H1 (cell line): ENCODE results near the gene KDM8. TPM values are rescaled to one million over a fixed set of nuclear protein-coding genes. Genes with fewer than 3 reads are reported as not detected.

Experiments
- BRCA1 ChIP-seq: IDR thresholded peaks from 2 replicates; pipeline ENCODE4 v1.6.1; 2012; ENCODE audit warnings: low read depth, low read length, improper control_type of control experiment
- CHD2 ChIP-seq: IDR thresholded peaks from 2 replicates; pipeline ENCODE4 v1.6.1; 2012; ENCODE audit warnings: low read length, improper control_type of control experiment
- CHD7 ChIP-seq: fragments of 300-600 bp; sonication (generic); IDR thresholded peaks from 2 replicates; pipeline ENCODE4 v1.7.1; 2012; ENCODE audit warnings: low read length, moderate library complexity, mild to moderate bottlenecking, inconsistent platforms; ENCODE audit not compliant: insufficient replicate concordance
- CREB1 ChIP-seq: IDR thresholded peaks from 2 replicates; pipeline ENCODE4 v1.6.1; 2012; ENCODE audit warnings: inconsistent platforms
- CTBP2 ChIP-seq: IDR thresholded peaks from 2 replicates; pipeline ENCODE4 v1.7.0; 2011; ENCODE audit warnings: borderline replicate concordance, mild to moderate bottlenecking, moderate library complexity, mixed read lengths, low read length; ENCODE audit not compliant: insufficient read depth, insufficient read length
- GABPA ChIP-seq: IDR thresholded peaks from 2 replicates; pipeline ENCODE4 v1.6.1; 2011; ENCODE audit warnings: mild to moderate bottlenecking, low read length, moderate library complexity, borderline replicate concordance; ENCODE audit not compliant: insufficient read depth
- GTF2F1 ChIP-seq: IDR thresholded peaks from 2 replicates; pipeline ENCODE4 v1.6.1; 2012; ENCODE audit warnings: low read depth, low read length, improper control_type of control experiment, borderline replicate concordance
- HDAC2 ChIP-seq, 2 experiments: fragments of 300-600 bp in 1 of 2; sonication (generic) in 1 of 2; IDR thresholded peaks; 2 replicates each; pipeline ENCODE4 v1.6.1; 2011 to 2012; ENCODE audit warnings: low read depth in 2 of 2, low read length in 2 of 2, mild to moderate bottlenecking in 2 of 2, moderate library complexity in 2 of 2, borderline replicate concordance in 1 of 2, inconsistent platforms in 1 of 2
- POU5F1 ChIP-seq: IDR thresholded peaks from 2 replicates; pipeline ENCODE4 v1.6.1; 2011; ENCODE audit warnings: low read depth, mild to moderate bottlenecking, low read length, moderate library complexity
- SAP30 ChIP-seq: fragments of 300-600 bp; sonication (generic); IDR thresholded peaks from 2 replicates; pipeline ENCODE4 v1.7.1; 2012; ENCODE audit warnings: low read length, moderate library complexity, mild to moderate bottlenecking, inconsistent platforms; ENCODE audit not compliant: insufficient read depth, insufficient replicate concordance
- SIRT6 ChIP-seq: IDR thresholded peaks from one replicate; pipeline ENCODE4 v1.7.1; 2012; ENCODE audit warnings: low read length, inconsistent platforms
- SIX5 ChIP-seq: IDR thresholded peaks from 2 replicates; pipeline ENCODE4 v1.6.1; 2011; ENCODE audit warnings: mild to moderate bottlenecking, low read depth, low read length
- TAF1 ChIP-seq: IDR thresholded peaks from 2 replicates; pipeline ENCODE4 v1.6.1; 2011; ENCODE audit warnings: mild to moderate bottlenecking, low read depth, low read length
- polyA plus RNA-seq, 7 experiments: library from polyadenylated mRNA; depleted of rRNA in 3 of 7; stranded (reverse) in 5 of 7; unstranded in 2 of 7; fragments of >200 nt in 5 of 7; fragments of 200-250 nt in 2 of 7; gene quantifications; 1 replicate in 5 of 7; 2 replicates in 1 of 7; 4 replicates in 1 of 7; pipeline versions ENCODE4 v1.2.1 to v1.2.3, GENCODE V29; 2011 to 2013; ENCODE audit warnings: missing spikeins in 2 of 7, mixed read lengths in 2 of 7
- total RNA-seq: library from RNA; stranded (reverse); fragmentation: NEBNext Ultra II Directional; extraction: Animal tissue kit (Norgen Biotek cat#: 25700); gene quantifications from 2 replicates; pipeline ENCODE4 v1.2.1, GENCODE V29; 2021

Gene KDM8
- total and polyA plus RNA-seq, 2 of the 8 experiments (the other 6 are each of a cell fraction or from before 2014, with no cell fraction given) = 10.3 to 12.8 TPM

DNA sequence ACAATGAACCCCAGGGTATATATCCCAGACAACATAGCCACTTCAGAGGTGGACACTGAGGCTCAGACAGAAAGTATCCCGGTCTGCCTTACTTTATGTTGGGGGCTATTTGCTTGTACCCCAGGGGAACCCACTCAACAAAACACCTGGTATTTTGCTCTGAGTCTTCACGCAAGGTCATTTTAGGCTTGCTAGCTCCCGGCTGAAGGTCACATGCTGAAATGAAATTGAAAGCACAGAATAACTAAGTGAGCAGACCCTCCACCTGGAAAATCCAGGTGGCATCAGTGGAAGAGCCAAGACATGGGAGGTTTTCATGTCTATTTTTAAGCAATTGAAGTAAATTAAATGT is 4.1 kb upstream of the KDM8 start (continued):
- TF ChIP-seq CHD7 (no peak), SIX5 (no peak), POU5F1 (no peak), TAF1 (no peak), CHD2 (no peak), BRCA1 (no peak), HDAC2 (IDR thresholded peaks at IDR 0.05; ENCODE audit: borderline replicate concordance in 1 of 2, low read depth in 2 of 2, low read length in 2 of 2) (no peak), SIRT6 (no peak), GTF2F1 (no peak), SAP30 (no peak), CTBP2 (no peak), GABPA (no peak), CREB1 (no peak)
